SKM-1 treated with dmso at 0.1 percent for 144 hours (cell line): Measurements from ENCODE around the gene ZBTB32.
"Not testable (repeated sequence)": the region's sequence is repeated elsewhere in the genome, so short reads cannot be mapped to it uniquely, and the experiment has no call there.

ENCODE experiments used
- DNase-seq: peaks from one replicate; lab custom pipeline; 2025; ENCODE audit not compliant: unreplicated experiment; lab: John Stamatoyannopoulos, UW

The ZBTB32 gene

DNA sequence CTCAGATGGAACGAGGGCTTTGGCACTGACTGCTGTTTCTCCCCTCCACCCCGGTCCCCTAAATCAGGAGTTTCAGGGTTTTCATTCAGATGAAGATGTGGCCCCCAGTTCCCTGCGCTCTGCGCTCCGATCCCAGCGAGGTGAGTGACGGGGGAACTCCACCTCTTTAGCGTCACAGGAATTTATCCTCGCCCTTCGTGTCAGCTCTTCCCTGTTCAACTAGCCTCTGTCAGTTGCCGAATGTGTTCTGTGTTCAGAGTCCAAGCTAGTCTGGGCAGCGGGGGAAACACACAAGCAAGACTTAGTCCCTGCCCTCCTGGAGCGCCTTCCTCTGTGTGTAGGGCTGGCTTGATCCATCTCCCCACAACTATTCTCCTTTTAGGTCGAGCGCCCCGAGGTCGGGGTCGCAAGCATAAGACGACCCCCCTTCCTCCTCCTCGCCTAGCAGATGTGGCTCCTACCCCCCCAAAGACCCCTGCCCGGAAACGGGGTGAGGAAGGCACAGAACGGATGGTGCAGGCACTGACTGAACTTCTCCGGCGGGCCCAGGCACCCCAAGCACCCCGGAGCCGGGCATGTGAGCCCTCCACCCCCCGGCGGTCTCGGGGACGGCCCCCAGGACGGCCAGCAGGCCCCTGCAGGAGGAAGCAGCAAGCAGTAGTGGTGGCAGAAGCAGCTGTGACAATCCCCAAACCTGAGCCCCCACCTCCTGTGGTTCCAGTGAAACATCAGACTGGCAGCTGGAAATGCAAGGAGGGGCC, 15.2 kb downstream of the ZBTB32 start:
- DNase-seq = no peak

DNA sequence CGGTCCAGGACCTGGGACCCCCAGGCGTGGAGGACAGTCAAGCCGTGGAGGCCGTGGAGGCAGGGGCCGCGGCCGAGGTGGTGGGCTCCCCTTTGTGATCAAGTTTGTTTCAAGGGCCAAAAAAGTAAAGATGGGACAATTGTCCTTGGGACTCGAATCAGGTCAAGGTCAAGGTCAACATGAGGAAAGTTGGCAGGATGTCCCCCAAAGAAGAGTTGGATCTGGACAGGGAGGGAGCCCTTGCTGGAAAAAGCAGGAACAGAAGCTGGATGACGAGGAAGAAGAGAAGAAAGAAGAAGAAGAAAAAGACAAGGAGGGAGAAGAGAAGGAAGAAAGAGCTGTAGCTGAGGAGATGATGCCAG, 15.8 kb downstream of the ZBTB32 start:
- no peak for DNase-seq

DNA sequence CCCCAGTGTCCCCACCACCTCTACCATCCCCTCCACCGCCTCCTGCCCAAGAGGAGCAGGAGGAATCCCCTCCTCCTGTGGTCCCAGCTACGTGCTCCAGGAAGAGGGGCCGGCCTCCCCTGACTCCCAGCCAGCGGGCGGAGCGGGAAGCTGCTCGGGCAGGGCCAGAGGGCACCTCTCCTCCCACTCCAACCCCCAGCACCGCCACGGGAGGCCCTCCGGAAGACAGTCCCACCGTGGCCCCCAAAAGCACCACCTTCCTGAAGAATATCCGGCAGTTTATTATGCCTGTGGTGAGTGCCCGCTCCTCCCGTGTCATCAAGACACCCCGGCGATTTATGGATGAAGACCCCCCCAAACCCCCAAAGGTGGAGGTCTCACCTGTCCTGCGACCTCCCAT, 16.3 kb downstream of the ZBTB32 start:
- no peak for DNase-seq

DNA sequence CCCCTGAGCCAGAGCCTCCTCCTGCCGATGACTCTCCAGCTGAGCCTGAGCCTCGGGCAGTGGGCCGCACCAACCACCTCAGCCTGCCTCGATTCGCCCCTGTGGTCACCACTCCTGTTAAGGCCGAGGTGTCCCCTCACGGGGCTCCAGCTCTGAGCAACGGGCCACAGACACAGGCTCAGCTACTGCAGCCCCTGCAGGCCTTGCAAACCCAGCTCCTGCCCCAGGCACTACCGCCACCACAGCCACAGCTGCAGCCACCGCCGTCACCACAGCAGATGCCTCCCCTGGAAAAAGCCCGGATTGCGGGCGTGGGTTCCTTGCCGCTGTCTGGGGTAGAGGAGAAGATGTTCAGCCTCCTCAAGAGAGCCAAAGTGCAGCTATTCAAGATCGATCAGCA, 17.0 kb downstream of the ZBTB32 start:
- DNase-seq = no peak

DNA sequence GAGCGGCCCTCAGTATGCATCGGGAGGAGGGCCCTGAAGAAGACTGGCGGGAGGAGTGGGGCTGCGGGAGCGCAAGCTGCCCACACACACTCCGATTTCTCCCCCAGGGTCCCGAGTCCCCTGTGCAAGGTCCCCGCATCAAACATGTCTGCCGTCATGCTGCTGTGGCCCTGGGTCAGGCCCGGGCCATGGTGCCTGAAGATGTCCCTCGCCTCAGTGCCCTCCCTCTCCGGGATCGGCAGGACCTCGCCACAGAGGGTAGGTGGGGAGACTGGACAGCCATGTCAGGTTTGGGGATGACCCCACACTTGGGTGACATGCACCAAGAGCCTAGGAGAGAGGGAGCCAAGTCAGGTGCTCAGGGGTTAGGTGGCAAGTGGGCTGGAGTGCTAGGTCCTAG, 18.1 kb downstream of the ZBTB32 start:
- no peak for DNase-seq

DNA sequence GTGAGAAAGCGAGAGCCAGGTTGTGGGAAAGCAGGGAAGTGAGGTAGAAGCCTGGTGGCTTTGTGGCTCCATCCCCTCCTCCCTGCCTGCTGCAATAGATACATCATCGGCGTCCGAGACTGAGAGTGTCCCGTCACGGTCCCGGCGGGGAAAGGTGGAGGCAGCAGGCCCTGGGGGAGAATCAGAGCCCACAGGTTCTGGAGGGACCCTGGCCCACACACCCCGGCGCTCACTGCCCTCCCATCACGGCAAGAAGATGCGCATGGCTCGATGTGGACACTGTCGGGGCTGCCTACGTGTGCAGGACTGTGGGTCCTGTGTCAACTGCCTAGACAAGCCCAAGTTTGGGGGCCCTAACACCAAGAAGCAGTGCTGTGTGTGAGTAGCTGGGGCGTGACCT, 18.5 kb downstream of the ZBTB32 start:
- DNase-seq = no peak

DNA sequence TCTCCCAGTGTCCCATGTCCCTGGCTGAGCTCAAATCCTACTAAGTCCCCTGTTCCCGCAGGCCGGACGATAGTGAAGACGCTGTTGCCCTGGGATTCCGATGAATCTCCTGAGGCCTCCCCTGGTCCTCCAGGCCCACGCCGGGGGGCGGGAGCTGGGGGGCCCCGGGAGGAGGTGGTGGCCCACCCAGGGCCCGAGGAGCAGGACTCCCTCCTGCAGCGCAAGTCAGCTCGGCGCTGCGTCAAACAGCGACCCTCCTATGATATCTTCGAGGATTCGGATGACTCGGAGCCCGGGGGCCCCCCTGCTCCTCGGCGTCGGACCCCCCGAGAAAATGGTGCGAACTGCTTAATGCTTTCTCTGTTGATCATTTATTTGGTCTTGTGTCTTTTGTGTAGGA, 19.3 kb downstream of the ZBTB32 start:
- DNase-seq = no peak

DNA sequence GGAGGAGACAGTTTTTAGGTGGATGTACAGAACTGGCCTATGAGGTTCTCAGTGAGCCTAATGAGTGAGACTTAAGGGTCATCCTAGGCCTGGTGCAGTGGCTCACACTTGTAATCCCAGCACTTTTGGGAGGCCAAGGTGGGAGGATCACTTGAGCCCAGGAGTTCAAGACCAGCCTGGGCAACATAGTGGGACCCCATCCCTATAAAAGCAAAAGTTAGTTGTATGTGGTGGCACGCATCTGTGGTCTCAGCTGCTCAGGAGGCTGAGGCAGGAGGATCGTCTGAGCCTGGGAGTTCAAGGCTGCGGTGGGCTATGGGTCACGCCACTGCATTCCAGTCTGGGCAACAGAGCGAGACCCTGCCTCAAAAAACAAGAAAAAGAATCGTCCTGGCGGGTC, 19.8 kb downstream of the ZBTB32 start:
- not testable (repeated sequence) for DNase-seq

DNA sequence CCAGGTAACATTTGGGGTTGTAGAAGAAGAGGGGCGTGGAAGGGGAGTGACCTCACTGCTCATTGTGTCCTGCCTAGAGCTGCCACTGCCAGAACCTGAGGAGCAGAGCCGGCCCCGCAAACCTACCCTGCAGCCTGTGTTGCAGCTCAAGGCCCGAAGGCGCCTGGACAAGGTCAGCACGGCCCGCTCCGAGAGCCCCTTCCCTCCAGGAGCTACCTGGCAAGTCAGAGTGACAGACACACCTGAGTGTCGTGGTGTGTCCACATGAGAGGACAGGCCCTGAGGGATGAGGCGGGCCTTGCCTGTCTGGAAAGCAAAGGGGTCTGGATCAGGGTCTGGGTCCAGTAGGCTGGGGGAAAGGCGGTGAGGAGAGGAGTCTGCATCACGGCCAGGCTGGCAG, 20.2 kb downstream of the ZBTB32 start:
- no peak for DNase-seq

DNA sequence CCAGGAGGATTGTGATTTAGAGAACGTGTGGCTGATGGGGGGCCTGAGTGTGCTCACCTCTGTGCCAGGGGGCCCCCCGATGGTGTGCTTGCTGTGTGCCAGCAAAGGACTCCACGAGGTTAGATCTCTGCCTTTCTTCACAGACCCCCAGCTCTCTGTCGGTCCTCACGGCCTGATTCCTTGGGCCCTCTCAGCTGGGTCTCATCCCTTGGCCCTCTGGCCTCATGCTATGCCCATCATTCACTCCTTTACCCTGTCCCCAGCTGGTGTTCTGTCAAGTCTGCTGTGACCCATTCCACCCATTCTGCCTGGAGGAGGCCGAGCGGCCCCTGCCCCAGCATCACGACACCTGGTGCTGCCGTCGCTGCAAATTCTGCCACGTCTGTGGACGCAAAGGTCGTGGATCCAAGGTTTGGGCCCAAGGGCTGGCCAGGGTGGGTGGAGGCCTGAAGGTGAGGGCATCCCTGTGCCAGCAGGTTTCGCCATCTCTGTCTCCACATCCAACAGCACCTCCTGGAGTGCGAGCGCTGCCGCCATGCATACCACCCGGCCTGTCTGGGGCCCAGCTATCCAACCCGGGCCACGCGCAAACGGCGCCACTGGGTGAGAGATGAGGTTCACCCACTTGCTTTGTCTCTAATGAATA, 21.0 kb downstream of the ZBTB32 start:
- DNase-seq = no peak

DNA sequence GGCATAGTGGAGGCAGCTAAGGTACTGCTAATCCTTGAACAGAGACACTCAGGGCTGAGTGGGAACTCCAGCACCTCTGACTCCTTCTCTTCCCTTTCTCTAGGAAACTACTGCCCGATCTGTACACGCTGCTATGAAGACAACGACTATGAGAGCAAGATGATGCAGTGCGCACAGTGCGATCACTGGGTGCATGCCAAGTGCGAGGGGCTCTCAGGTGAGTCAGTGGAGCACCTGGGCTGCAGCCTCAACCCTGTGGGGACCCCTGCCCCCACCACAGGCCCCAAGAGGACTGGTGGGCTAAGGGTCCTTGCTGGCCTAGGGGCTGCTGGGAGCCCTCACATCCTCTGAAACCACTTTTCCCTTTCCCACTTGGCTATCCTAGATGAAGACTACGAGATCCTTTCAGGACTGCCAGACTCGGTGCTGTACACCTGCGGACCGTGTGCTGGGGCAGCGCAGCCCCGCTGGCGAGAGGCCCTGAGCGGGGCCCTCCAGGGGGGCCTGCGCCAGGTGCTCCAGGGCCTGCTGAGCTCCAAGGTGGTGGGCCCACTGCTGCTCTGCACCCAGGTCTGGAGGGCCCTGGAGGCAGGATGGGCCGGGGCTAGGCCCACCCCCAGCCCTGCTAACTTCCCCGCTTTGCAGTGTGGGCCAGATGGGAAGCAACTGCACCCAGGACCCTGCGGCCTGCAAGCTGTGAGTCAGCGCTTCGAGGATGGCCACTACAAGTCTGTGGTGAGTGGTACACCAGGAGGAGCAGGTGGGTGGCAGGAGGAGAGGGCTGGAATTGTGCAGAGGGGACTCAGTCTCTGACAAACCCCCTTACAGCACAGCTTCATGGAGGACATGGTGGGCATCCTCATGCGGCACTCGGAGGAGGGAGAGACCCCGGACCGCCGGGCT, 22.9 kb downstream of the ZBTB32 start:
- DNase-seq = no peak

DNA sequence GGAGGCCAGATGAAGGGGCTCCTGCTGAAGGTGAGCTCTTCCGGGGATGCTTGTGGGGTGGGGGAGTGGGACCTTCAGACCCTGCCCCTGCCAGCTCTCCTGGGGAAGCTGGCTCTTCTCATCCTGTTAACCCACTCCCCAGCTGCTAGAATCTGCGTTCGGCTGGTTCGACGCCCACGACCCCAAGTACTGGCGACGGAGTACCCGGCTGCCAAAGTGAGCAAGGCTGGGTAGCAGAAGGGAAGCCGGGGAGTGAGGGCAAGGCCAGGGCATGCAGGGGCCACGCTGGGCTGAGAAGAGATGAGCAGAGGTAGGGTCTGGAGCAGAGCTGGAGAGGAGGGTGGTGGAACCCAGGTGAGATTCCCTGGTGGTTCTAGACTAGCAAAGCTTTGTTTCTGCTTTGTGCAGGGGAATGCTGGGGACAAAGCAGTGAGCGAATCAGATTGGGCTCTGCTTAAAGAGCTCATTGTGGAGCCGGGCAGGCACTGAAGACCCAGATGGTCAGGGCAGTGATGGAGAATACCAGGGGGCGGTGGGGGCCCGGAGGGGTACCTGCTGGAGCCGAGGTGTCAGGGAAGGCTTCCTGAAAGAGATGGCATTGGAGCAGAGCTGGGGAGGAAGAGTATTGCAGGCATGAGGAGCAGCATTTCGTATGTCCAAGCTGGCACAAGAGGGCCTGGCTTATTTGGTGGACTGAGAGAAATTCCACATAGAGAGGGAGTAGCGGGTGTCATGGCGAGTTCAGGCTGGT, 23.8 kb downstream of the ZBTB32 start:
- DNase-seq = no peak

DNA sequence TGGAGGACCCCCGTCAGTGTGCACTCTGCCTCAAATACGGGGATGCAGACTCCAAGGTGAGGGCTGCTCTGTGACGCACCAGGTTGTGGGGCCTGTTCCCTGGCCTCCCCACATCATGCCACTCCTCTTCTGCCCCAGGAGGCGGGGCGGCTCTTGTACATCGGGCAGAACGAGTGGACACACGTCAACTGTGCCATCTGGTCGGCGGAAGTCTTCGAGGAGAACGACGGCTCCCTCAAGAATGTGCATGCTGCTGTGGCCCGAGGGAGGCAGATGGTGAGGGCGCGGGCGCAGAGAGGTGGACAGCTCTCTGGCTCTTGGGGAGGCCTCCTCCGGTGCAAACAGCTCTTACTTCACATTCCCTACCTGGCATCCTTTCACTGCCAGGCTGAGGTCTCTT, 24.7 kb downstream of the ZBTB32 start:
- DNase-seq = no peak

DNA sequence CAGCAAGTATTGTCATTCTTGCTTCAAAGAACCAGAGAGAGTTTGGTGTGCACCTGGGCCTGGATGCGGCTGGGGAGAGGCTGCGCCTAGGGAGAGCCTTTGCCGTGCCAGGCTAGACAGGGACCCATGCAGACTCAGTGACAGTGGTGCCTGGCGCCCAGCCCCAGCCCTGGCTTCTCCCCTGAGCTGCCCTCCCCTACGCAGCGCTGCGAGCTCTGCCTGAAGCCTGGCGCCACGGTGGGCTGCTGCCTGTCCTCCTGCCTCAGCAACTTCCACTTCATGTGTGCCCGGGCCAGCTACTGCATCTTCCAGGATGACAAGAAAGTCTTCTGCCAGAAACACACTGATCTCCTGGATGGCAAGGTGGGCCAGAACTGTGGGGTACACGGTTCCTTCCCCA, 25.4 kb downstream of the ZBTB32 start:
- DNase-seq = no peak

DNA sequence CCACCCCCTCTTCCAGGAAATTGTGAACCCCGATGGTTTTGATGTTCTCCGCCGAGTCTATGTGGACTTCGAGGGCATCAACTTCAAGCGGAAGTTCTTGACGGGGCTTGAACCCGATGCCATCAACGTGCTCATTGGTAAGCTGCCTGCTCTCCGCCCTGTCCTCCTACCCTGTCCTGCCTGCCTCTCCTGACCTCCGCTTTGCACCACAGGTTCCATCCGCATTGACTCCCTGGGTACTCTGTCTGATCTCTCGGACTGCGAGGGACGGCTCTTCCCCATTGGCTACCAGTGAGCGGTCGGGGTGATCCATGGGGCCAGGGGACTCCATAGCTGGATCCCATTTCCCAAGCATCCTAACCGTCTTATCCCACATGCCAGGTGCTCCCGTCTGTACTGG, 26.0 kb downstream of the ZBTB32 start:
- DNase-seq = no peak

DNA sequence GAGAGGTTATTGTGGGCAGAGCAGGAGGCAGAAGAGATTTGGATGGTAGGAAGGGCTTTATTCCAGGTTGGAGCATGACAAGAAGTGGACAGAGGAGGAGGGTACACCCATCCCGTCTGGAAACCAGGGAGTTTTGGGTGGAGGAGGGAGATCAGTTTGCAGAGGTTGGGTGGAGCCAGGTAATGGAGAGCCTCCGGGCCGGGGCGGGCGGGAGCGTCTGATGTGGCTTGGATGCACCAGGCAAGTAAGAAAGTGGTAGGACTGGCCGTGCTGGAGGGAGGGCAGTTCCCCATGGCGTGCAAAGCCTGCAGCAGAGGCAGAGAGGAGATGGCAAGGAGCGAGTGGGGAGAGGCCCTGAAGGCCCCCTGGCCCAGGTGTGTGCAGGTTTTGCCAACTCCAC, 27.0 kb downstream of the ZBTB32 start:
- DNase-seq = no peak

DNA sequence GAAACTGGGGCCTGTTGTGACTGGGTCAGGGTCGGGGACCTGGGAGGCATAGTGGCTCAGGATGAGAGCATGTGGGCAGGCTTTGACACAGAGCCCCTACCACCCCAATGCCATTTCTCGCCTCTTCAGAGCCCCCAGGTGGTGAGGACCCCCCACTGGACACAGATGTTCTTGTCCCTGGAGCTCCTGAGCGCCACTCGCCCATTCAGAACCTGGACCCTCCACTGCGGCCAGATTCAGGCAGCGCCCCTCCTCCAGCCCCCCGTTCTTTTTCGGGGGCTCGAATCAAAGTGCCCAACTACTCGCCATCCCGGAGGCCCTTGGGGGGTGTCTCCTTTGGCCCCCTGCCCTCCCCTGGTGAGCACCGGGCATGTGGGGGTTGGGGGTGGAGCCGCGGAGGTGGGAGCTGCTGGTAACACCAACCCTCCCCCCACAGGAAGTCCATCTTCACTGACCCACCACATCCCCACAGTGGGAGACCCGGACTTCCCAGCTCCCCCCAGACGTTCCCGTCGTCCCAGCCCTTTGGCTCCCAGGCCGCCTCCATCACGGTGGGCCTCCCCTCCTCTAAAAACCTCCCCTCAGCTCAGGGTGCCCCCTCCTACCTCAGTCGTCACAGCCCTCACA, 27.5 kb downstream of the ZBTB32 start:
- DNase-seq = no peak

DNA sequence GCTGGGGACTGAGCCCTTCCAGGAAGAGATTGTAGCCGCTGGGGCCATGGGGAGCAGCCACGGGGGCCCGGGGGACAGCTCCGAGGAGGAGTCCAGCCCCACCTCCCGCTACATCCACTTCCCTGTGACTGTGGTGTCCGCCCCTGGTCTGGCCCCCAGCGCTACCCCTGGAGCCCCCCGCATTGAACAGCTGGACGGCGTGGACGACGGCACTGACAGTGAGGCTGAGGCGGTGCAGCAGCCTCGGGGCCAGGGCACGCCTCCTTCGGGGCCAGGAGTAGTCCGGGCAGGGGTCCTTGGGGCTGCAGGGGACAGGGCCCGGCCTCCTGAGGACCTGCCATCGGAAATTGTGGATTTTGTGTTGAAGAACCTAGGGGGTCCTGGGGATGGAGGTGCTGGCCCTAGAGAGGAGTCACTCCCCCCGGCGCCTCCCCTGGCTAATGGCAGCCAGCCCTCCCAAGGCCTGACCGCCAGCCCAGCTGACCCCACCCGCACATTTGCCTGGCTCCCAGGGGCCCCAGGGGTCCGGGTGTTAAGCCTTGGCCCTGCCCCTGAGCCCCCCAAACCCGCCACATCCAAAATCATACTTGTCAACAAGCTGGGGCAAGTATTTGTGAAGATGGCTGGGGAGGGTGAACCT, 28.3 kb downstream of the ZBTB32 start:
- DNase-seq = no peak

DNA sequence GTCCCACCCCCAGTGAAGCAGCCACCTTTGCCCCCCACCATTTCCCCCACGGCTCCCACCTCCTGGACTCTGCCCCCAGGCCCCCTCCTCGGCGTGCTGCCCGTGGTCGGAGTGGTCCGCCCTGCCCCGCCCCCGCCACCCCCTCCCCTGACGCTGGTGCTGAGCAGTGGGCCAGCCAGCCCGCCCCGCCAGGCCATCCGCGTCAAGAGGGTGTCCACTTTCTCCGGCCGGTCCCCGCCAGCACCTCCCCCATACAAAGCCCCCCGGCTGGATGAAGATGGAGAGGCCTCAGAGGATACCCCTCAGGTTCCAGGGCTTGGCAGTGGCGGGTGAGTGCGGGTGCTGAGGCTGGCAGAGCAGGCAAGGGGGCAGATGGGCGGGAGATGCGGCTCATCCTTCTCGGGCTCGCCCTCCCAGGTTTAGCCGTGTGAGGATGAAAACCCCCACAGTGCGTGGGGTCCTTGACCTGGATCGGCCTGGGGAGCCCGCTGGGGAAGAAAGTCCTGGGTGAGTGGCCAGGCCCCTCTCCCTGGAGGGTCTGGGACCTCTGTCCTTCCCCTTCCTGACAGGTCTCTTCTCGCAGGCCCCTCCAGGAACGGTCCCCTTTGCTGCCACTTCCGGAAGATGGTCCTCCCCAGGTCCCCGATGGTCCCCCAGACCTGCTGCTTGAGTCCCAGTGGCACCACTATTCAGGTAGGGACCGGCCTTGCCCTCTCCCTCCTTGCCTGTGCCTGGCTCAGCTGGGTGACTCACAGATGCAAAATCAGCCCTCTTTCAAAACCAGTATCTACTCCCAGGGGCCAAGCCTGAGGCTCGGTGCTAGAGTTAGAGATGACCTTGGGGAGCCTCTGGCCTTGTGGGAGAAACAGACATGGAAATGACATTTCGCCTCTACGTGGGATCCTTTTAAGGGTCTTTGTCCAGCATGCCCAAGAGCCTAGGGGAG, 29.1 kb downstream of the ZBTB32 start:
- DNase-seq = no peak
